GM23338 (cell line): Measurements from ENCODE around the gene FAM204A.

Experiments used
- CTCF ChIP-seq, 2 experiments: fragments of 200-600 bp in 1 of 2; sonication (generic) in 1 of 2; conservative IDR thresholded peaks; 2 replicates each; pipeline versions ENCODE4 v1.5.1 to v1.6.1; 2016 to 2017; ENCODE audit warnings: antibody characterized with exemption in 2 of 2, low read depth in 2 of 2, mild to moderate bottlenecking in 2 of 2, moderate library complexity in 1 of 2
- EZH2 ChIP-seq: fragments of 200-600 bp; sonication (generic); IDR thresholded peaks from one replicate; pipeline ENCODE4 v1.8.0; 2017; ENCODE audit warnings: antibody characterized with exemption, mild to moderate bottlenecking, low read depth; ENCODE audit not compliant: unreplicated experiment
- JUNB ChIP-seq: IDR thresholded peaks from one replicate; pipeline ENCODE4 v1.6.1; 2016; ENCODE audit warnings: antibody characterized with exemption; ENCODE audit not compliant: unreplicated experiment
- POLR2AphosphoS5 ChIP-seq: IDR thresholded peaks from 2 replicates; pipeline ENCODE4 v1.6.1; 2016; ENCODE audit warnings: antibody characterized with exemption, low read depth
- REST ChIP-seq: IDR thresholded peaks from one replicate; pipeline ENCODE4 v1.6.1; 2018; ENCODE audit warnings: antibody characterized with exemption; ENCODE audit not compliant: unreplicated experiment

- TF ChIP-seq CTCF (conservative IDR thresholded peaks at IDR 0.05; ENCODE audit: low read depth in 2 of 2) (no peak), REST (no peak), POLR2AphosphoS5 (no peak), EZH2 (no peak), JUNB (no peak)
Observed at GRCh38 chr10:118258285-118258684, 83.8 kb downstream of the FAM204A start.
